ENCODE results near the gene ABCB10.
"Not testable (repeated sequence)": the region's sequence is repeated elsewhere in the genome, so short reads cannot be mapped to it uniquely, and the experiment has no call there.

- TF ChIP-seq POLR2A (IDR thresholded peaks at IDR 0.05; ENCODE audit: low read length); GATA1 (IDR thresholded peaks at IDR 0.05; ENCODE audit: low read depth, low read length): not testable (repeated sequence)
These were observed 46.9 kb downstream of the ABCB10 start for GRCh38 chr1:229511625-229512024.
